Effector CD4-positive, alpha-beta T cell (primary cell): ENCODE data around the gene UBE2D1.
"Not testable (repeated sequence)": the region's sequence is repeated elsewhere in the genome, so short reads cannot be mapped to it uniquely, and the experiment has no call there.

Source experiments
- DNase-seq: peaks from one replicate; pipeline ENCODE4 v3.0.0-alpha.2; 2020

The UBE2D1 gene

DNA sequence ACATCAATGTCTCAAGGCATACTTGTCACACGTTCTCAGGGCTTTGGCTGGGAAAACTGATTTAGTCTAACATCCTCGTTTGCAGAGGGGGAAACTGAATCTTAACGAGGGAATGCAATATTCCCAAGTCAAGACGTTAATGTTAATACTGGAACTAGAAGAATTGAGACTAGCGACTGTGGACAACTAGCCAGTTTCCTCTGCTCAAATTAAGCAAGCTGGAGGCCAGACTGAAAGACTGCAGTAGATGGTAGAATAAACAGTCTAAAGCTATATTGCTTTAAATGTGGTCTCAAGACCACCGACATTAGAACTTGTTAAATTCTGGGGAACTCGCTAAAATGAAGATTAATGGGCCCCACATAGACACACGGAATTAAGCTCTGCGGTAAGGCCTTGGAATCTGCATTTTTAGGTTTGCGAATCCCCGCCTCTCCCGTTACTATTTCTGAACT is 49.8 kb downstream of the UBE2D1 start:
- DNase-seq = no peak

GRCh38 chr10:58384999-58385783 is 50.4 kb downstream of the UBE2D1 start, which contains the start of gene TFAM:
Gene TFAM, plus strand, starts transcription at chr10:58385410. Its CDS starts 138 bp downstream, at chr10:58385548.
- DNase-seq = peak; percentile 93

DNA sequence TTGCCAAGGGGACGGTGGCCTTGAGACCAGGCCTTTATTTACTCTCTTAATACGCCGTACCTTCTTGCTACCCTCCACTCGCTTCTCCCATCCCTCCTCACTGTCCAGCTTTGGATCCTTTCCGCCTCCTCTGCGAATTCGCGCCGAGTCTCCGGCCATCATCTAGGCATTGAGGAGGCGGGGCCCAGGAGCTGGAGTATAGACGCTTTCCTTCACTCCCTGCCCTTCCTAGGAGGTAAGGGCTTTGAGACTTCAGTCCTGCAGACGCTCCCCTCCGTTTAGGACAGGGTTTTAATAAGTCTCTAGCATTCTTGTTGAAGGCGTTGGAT is 50.9 kb downstream of the UBE2D1 start:
- no peak for DNase-seq

- DNase-seq = no peak
Measured at GRCh38 chr10:58389024-58389423, 54.2 kb downstream of the UBE2D1 start.

- DNase-seq = no peak
Measured at GRCh38 chr10:58393317-58393716, 58.5 kb downstream of the UBE2D1 start.

DNA sequence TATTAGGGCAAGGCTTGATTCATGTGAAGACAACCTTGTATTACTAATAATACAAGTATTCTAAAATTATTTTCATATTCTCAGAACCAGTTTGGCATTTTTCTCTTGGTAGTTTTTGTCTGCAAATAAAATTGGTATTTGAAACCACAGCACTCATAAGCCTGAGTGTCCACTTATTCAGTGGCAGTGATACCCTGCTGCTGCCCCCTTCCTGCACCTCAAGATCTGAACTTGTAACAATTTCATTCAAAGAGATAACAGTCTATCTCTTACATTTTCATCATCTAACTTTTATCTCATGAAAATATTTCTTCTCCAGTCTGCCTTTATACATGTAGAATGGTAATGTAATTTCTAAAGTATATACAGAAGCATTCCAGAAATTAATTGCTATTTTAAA is 59.7 kb downstream of the UBE2D1 start:
- no peak for DNase-seq

- DNase-seq = no peak
Measured at GRCh38 chr10:58396057-58396456, 61.3 kb downstream of the UBE2D1 start.

DNA sequence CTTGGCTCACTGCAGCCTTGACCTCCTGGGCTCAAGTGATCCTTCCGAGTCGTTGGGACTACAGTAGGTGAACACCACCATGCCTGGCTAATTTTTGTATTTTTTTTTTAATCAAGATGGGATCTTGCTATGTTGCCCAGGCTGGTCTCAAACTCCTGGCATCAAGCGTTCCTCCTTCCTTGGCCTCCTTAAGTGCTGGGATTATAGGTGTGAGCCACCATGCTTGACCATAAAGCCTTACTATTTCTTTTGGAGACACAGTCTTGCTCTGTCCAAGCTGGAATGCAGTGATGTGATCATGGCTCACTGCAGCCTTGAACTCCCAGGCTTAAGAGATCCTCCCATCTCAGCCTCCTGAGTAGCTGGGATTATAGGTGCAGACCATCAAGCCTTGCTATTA is 63.0 kb downstream of the UBE2D1 start:
- no peak for DNase-seq

DNA sequence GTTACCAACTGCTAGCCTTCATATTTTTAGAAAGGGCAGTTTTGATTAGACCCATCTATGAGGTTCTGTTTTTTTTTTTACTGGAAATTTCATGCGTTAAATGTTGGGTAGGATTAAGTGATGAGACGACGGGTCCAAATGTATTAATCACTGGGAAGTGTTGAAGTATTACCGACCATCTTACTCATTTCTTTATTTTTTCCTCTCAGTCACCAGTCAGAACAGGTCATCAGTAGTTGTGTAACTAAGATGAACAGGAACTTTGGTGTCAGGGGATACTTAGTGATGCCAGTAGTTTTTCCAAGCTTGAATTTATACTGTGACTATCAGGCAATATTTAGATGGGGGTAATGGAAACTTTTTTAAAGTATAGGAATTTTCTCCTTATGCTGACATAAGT is 64.6 kb downstream of the UBE2D1 start:
- DNase-seq = no peak

DNA sequence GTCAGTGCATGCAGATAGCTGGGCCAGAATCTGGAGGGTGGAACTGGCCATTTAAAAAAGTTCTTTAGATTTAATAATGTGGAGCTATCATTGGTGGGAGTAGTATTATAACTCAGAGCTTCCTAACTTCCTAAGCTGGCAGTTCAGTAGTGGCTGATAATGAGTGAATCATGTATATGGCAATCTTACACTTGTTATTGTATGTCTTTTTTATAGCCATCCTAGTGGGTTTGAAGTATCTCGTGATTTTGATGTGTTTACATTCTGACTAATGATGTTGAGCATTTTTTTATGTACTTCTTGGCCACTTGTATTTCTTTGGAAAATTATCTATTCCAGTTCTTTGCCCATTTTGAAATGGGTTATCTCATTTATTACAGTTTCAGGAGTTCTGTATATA is 65.8 kb downstream of the UBE2D1 start:
- no peak for DNase-seq

DNA sequence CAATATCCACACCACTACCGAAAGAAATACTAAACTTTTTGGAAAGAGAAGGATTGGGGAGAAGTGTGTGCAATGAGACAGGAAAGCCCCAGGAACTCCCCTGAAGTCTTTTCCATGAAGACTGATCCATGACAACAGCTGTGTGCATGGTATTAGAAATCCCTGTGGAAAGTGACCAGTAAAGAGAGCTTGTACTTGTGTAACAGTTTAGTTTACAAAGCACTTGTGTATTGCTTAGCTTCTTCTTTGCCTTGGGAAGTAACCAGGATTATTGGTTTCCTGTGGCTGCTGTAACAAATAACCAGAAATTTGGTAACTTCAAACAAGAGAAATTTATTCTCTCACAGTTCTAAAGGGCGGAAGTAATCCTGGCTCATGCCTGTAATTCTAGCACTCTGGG is 69.2 kb downstream of the UBE2D1 start:
- DNase-seq = no peak

DNA sequence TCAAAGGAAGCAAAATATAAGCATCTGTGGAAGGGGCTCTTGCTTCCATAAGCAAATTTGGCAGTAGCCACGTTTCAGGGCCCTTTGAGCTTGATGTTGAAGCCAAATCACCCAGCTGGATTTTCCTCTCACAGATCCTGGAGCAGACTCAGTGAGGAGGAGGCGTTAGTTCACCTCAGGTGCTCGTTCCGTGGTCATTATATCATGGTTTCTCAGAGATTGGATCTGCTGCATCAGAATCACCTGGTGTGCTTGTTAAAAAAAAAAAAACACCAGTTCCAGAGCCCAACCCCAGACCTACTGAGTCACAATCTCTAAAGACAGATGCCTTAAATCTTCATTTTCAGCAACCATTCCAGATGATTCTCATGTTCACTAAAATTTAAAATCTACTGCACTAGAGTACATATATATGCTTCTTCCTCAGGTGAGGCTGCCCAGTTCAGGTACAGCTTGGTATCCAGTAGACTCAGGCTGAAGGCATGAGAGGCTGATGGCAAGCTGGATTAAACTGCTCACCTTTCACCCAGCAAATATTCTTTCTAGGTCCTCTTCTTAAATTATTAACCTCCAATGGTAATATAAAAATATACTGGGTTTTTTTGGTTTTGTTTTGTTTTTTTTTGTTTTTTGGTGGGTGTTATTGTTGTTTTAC is 75.3 kb downstream of the UBE2D1 start:
- no peak for DNase-seq

GRCh38 chr10:58412502-58412961 is 77.7 kb downstream of the UBE2D1 start:
- DNase-seq = no peak

DNA sequence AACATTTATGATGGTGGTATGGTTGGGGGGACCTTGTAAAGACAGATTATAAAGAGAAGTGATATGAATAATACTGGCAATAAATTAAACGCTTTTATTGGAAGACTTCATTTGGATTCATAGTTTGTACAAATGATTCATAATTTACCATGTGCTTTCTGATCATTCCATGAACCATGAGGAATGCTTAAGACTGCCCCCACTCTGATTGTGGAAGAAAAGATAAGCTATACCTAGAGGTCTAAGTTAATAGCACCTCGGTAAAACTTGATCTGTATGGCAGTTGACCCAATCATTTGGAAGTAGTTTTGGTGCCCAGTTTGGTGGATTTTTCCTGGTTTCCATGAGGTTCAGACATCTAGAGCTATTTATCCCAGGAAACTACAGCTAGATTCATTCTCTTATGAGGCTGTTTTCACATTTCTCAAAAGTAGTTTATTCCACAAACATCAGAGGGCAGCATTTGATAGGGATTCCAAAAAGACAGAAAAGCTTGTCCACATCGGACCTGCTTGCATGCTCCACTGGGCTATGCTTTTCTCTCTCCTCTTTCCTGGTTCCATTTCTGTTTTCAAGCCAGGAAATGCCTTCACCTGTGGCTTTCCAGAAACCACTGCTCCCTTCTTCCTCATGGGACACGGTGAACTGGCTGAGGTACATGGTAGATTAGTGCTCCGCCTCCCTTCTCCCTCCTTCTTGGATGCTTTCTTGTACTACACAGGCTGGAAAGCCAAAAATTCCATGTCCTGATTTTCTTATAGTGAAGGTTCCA is 79.7 kb downstream of the UBE2D1 start:
- DNase-seq = no peak

GRCh38 chr10:58415757-58416156 is 81.0 kb downstream of the UBE2D1 start:
- DNase-seq = no peak

GRCh38 chr10:58417902-58418301 is 83.1 kb downstream of the UBE2D1 start:
- not testable (repeated sequence) for DNase-seq
